ENCODE results near the gene DTD2.

The DTD2 gene

DNA sequence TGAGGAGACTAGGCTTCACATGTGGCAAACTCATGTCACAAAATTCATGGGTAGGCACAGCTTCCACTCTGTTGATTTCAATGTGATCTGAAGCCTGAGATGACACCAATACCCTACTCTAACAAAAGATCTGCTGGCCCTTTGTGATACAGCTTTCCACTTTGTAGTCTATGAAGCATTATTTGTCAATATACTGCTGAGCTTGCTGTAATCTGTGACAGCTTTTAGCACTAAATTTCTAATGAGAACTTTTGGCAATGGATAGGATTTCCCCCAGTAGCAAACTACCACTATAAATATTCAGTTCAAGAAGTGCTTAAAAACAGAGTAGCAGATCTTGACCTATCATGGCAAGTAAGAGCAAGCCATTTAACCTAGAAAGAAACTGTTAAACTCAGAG is 31.4 kb downstream of the DTD2 start:
- TF ChIP-seq GLIS3 (CRISPR knock-in tag; IDR thresholded peaks at IDR 0.05), result no peak
- no peak for TF ChIP-seq TCF4 (CRISPR knock-in tag; IDR thresholded peaks at IDR 0.05; ENCODE audit: borderline replicate concordance)
- TF ChIP-seq ZFP30 (CRISPR knock-in tag; IDR thresholded peaks at IDR 0.05), result no peak
- TF ChIP-seq BACH2 (CRISPR knock-in tag; IDR thresholded peaks at IDR 0.05; ENCODE audit: borderline replicate concordance), result no peak
- TF ChIP-seq ZNF565 (CRISPR knock-in tag; conservative IDR thresholded peaks at IDR 0.05; ENCODE audit: low read depth), result no peak
- TF ChIP-seq, protein P1, sequence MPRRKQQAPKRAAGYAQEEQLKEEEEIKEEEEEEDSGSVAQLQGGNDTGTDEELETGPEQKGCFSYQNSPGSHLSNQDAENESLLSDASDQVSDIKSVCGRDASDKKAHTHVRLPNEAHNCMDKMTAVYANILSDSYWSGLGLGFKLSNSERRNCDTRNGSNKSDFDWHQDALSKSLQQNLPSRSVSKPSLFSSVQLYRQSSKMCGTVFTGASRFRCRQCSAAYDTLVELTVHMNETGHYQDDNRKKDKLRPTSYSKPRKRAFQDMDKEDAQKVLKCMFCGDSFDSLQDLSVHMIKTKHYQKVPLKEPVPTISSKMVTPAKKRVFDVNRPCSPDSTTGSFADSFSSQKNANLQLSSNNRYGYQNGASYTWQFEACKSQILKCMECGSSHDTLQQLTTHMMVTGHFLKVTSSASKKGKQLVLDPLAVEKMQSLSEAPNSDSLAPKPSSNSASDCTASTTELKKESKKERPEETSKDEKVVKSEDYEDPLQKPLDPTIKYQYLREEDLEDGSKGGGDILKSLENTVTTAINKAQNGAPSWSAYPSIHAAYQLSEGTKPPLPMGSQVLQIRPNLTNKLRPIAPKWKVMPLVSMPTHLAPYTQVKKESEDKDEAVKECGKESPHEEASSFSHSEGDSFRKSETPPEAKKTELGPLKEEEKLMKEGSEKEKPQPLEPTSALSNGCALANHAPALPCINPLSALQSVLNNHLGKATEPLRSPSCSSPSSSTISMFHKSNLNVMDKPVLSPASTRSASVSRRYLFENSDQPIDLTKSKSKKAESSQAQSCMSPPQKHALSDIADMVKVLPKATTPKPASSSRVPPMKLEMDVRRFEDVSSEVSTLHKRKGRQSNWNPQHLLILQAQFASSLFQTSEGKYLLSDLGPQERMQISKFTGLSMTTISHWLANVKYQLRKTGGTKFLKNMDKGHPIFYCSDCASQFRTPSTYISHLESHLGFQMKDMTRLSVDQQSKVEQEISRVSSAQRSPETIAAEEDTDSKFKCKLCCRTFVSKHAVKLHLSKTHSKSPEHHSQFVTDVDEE (CRISPR knock-in tag; IDR thresholded peaks at IDR 0.05), result no peak
- TF ChIP-seq ZNF70 (CRISPR knock-in tag; IDR thresholded peaks at IDR 0.05), result no peak
- TF ChIP-seq, protein P2, sequence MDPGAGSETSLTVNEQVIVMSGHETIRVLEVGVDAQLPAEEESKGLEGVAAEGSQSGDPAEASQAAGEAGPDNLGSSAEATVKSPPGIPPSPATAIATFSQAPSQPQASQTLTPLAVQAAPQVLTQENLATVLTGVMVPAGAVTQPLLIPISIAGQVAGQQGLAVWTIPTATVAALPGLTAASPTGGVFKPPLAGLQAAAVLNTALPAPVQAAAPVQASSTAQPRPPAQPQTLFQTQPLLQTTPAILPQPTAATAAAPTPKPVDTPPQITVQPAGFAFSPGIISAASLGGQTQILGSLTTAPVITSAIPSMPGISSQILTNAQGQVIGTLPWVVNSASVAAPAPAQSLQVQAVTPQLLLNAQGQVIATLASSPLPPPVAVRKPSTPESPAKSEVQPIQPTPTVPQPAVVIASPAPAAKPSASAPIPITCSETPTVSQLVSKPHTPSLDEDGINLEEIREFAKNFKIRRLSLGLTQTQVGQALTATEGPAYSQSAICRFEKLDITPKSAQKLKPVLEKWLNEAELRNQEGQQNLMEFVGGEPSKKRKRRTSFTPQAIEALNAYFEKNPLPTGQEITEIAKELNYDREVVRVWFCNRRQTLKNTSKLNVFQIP (CRISPR knock-in tag; IDR thresholded peaks at IDR 0.05; ENCODE audit: borderline replicate concordance, low read depth), result no peak
- TF ChIP-seq, protein P3, sequence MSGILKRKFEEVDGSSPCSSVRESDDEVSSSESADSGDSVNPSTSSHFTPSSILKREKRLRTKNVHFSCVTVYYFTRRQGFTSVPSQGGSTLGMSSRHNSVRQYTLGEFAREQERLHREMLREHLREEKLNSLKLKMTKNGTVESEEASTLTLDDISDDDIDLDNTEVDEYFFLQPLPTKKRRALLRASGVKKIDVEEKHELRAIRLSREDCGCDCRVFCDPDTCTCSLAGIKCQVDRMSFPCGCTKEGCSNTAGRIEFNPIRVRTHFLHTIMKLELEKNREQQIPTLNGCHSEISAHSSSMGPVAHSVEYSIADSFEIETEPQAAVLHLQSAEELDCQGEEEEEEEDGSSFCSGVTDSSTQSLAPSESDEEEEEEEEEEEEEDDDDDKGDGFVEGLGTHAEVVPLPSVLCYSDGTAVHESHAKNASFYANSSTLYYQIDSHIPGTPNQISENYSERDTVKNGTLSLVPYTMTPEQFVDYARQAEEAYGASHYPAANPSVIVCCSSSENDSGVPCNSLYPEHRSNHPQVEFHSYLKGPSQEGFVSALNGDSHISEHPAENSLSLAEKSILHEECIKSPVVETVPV (CRISPR knock-in tag; IDR thresholded peaks at IDR 0.05), result no peak
- no peak for TF ChIP-seq SNAI2 (CRISPR knock-in tag; IDR thresholded peaks at IDR 0.05)
- TF ChIP-seq ZC3H10 (CRISPR knock-in tag; IDR thresholded peaks at IDR 0.05), result no peak
- no peak for TF ChIP-seq ISL1 (CRISPR knock-in tag; IDR thresholded peaks at IDR 0.05)
- no peak for TF ChIP-seq ESRRG (CRISPR knock-in tag; IDR thresholded peaks at IDR 0.05)
- no peak for TF ChIP-seq ZNF8 (CRISPR knock-in tag; IDR thresholded peaks at IDR 0.05)
- no peak for TF ChIP-seq OSR1 (CRISPR knock-in tag; IDR thresholded peaks at IDR 0.05)
- TF ChIP-seq, protein P4, sequence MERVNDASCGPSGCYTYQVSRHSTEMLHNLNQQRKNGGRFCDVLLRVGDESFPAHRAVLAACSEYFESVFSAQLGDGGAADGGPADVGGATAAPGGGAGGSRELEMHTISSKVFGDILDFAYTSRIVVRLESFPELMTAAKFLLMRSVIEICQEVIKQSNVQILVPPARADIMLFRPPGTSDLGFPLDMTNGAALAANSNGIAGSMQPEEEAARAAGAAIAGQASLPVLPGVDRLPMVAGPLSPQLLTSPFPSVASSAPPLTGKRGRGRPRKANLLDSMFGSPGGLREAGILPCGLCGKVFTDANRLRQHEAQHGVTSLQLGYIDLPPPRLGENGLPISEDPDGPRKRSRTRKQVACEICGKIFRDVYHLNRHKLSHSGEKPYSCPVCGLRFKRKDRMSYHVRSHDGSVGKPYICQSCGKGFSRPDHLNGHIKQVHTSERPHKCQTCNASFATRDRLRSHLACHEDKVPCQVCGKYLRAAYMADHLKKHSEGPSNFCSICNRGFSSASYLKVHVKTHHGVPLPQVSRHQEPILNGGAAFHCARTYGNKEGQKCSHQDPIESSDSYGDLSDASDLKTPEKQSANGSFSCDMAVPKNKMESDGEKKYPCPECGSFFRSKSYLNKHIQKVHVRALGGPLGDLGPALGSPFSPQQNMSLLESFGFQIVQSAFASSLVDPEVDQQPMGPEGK (CRISPR knock-in tag; IDR thresholded peaks at IDR 0.05; ENCODE audit: borderline replicate concordance), result no peak
- TF ChIP-seq TOX (CRISPR knock-in tag; IDR thresholded peaks at IDR 0.05; ENCODE audit: borderline replicate concordance), result no peak
- no peak for TF ChIP-seq ZFP3 (CRISPR knock-in tag; IDR thresholded peaks at IDR 0.05)
- no peak for ATAC-seq

DNA sequence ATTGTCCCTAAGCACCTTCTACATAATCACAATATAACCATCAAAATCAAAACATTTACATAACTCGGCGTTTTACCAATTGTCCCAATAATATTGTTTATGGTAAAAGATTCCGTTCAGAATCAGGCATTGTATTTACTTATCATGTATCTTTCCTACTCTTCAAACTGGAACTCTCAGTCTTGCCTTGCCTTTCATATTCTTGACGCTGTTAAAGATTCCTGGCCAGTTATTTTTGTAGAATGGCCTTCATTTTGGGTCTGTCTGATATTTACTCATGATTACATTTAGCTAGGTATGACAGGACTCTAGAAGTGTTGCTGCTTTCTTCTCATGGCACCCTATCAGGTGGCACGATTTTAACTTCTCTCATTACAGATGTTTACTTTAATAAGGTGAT is 36.1 kb downstream of the DTD2 start:
- ATAC-seq, result no peak
- TF ChIP-seq ZFP3 (CRISPR knock-in tag; IDR thresholded peaks at IDR 0.05), result no peak
- TF ChIP-seq ZFP30 (CRISPR knock-in tag; IDR thresholded peaks at IDR 0.05), result no peak
- TF ChIP-seq RARB (CRISPR knock-in tag; IDR thresholded peaks at IDR 0.05), result no peak
- no peak for TF ChIP-seq TOX (CRISPR knock-in tag; IDR thresholded peaks at IDR 0.05; ENCODE audit: borderline replicate concordance)
- TF ChIP-seq, protein P2 (CRISPR knock-in tag; IDR thresholded peaks at IDR 0.05; ENCODE audit: borderline replicate concordance, low read depth), result no peak
- TF ChIP-seq TCF4 (CRISPR knock-in tag; IDR thresholded peaks at IDR 0.05; ENCODE audit: borderline replicate concordance), result no peak
- TF ChIP-seq, protein P5, sequence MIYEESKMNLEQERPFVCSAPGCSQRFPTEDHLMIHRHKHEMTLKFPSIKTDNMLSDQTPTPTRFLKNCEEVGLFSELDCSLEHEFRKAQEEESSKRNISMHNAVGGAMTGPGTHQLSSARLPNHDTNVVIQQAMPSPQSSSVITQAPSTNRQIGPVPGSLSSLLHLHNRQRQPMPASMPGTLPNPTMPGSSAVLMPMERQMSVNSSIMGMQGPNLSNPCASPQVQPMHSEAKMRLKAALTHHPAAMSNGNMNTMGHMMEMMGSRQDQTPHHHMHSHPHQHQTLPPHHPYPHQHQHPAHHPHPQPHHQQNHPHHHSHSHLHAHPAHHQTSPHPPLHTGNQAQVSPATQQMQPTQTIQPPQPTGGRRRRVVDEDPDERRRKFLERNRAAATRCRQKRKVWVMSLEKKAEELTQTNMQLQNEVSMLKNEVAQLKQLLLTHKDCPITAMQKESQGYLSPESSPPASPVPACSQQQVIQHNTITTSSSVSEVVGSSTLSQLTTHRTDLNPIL (CRISPR knock-in tag; IDR thresholded peaks at IDR 0.05; ENCODE audit: low read depth), result no peak
- no peak for TF ChIP-seq OSR1 (CRISPR knock-in tag; IDR thresholded peaks at IDR 0.05)
- TF ChIP-seq, protein P3 (CRISPR knock-in tag; IDR thresholded peaks at IDR 0.05), result no peak
- TF ChIP-seq ZNF70 (CRISPR knock-in tag; IDR thresholded peaks at IDR 0.05), result no peak
- no peak for TF ChIP-seq ZNF565 (CRISPR knock-in tag; conservative IDR thresholded peaks at IDR 0.05; ENCODE audit: low read depth)
- TF ChIP-seq ESRRG (CRISPR knock-in tag; IDR thresholded peaks at IDR 0.05), result no peak
- TF ChIP-seq, protein P4 (CRISPR knock-in tag; IDR thresholded peaks at IDR 0.05; ENCODE audit: borderline replicate concordance), result no peak
- no peak for TF ChIP-seq ARNTL (CRISPR knock-in tag; IDR thresholded peaks at IDR 0.05; ENCODE audit: borderline replicate concordance, low read depth)
- TF ChIP-seq PPARA (CRISPR knock-in tag; IDR thresholded peaks at IDR 0.05; ENCODE audit: borderline replicate concordance), result no peak
- no peak for TF ChIP-seq SNAI2 (CRISPR knock-in tag; IDR thresholded peaks at IDR 0.05)
